GM18519 (cell line): ENCODE data around the gene USP10.
A peak's percentile ranks its signal among the peaks of the same experiment; 100 is the strongest.
"Not testable (repeated sequence)": the region's sequence is repeated elsewhere in the genome, so short reads cannot be mapped to it uniquely, and the experiment has no call there.

ENCODE experiments used
- ATAC-seq: cut with Tn5 transposase; IDR thresholded peaks from one replicate; pipeline ENCODE4 v1.9.1; 2021; ENCODE audit warnings: mild to moderate bottlenecking, moderate library complexity; ENCODE audit not compliant: unreplicated experiment, low FRiP score

The USP10 gene

GRCh38 chr16:84724606-84725309 is 25.0 kb downstream of the USP10 start:
- ATAC-seq, result no peak

DNA sequence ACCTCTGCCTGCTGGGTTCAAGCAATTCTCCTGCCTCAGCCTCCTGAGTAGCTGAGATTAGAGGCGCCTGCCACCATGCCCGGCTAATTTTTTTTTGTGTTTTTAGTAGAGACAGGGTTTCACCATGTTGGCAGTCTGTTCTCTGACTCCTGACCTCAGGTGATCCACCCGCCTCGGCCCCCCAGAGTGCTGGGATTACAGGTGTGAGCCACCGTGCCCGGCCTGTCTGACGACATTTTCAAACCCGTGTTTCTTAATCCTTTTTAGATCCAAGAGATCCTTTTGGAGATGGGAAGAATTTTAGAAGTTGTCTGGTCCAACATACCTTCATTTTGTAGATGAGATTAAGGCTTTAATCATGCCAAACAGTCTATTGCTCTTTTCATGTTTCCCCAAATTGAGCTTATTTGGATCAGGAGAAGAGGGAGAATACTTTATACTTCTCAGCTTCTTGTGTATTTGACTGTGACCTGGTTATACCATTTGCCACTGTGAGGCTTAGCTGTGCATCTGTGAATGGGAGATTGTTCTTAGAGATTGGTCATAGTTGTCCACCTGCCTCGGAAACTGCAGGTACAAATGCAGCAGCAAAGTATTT is 25.8 kb downstream of the USP10 start:
- ATAC-seq, result no peak

DNA sequence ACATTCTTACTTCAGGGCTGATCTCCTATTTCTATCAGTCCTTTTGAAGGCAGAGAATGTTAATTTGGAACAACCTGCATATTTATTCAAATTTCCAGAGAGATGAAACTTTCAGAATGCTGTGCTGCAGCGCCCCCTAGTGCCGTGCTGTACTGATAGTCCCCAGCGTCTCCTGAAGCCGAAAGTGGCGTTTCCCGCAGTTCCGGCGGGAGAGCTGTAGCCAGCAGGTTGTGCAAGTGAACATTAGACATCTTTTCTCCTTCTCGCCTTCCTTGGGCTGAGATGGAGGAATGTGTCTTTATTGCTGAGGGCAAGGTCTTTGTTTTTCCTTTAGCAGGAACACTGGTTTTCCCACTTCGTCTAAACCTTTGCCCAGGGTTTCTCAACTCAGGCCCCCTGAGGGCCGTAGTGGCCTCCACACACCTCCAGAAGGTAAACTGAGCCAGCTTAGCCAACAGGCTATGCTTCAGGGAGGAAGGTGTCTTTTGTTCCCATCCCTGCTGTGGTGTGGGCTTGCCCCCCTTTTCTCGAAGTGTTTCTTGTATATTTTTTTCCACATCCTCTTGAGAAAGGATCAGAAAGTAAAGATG is 26.4 kb downstream of the USP10 start:
- ATAC-seq, result no peak

- no peak for ATAC-seq
Observed at GRCh38 chr16:84726669-84727467, 27.1 kb downstream of the USP10 start.

GRCh38 chr16:84728853-84729424 is 29.1 kb downstream of the USP10 start:
- no peak for ATAC-seq

- ATAC-seq, result peak; percentile 3
Observed at GRCh38 chr16:84729716-84730320, 30.0 kb downstream of the USP10 start.

GRCh38 chr16:84730406-84731106 is 30.8 kb downstream of the USP10 start:
- ATAC-seq, result peak; percentile 42

DNA sequence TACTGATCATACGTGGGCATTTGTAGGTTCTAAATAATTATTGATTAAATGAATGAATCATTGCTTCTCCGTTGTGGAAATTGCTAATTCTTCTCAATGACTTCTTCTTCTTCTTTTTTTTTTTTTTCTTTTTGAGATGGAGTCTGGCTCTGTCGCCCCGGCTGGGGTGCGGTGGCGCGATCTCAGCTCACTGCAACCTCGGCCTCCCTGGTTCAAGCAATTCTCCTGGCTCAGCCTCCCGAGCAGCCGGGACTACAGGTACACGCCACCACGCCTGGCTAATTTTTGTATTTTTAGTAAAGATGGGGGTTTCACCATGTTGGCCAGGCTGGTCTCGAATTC is 32.5 kb downstream of the USP10 start:
- not testable (repeated sequence) for ATAC-seq

DNA sequence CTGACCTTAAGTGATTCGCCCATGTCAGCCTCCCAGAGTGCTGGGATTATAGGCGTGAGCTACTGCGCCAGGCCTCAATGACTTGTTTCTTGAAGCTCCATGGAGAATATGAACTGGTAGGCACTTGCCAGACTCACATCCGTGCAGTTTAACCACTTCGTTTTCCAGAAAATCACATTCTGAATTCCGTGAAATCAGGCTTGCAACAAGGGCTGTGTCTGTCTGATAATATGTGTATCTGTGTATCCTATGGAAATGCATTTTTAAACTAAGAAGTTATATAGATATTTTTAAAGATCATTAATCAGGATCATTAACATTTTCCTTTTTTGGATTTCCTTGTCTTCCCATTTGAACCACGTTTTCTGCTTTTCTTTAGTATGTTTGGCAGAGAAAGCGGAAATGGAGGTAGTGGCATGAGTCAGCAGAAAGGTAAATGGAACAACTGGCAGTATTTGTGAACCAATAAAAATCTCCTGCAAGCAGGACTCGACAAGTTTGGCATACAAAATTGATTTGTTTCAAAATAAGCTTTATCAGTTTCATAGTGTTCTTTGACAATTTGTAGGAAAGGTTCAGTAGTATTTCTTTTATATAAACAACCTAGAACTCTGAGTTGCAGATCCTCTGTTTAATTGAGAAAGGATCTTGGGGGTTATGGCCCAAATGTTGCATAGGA is 33.0 kb downstream of the USP10 start:
- no peak for ATAC-seq

DNA sequence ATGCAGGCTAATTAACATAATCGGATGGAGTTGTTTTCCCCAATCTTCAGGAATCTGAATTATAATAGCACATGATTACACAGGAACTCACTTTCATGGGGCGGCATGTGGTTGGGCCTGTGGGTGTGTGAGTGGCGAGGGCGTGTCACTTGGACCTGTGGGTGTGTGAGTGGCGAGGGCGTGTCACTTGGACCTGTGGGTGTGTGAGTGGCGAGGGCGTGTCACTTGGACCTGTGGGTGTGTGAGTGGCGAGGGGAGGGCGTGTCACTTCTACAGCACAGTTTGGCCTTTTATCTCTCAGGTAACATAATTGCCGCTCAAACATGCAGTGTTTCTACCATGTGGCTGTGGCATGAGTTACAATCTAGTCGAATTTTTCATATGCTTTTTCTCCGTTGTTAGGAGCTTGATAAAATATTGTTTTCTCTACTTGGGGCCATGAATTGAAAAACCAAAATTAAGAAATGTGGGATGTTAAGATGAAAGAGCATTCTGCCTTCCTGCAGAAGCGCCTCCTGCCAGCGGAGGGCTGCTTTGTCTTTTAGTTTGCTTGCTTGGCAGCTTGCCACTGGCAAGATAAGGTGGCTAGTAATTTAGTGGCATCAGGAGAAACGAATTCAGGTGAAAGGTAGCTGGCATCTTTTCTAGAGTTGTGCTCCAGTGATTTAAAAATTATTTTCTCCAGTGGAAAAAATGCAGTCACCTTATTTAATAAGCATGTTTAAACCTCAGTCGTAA is 36.2 kb downstream of the USP10 start:
- ATAC-seq, result no peak

- no peak for ATAC-seq
Observed at GRCh38 chr16:84737192-84738011, 37.6 kb downstream of the USP10 start.

GRCh38 chr16:84738255-84739038 is 38.6 kb downstream of the USP10 start:
- ATAC-seq, result no peak

GRCh38 chr16:84739349-84740124 is 39.7 kb downstream of the USP10 start:
- no peak for ATAC-seq

- ATAC-seq, result no peak
Observed at GRCh38 chr16:84740596-84741116, 40.9 kb downstream of the USP10 start.

GRCh38 chr16:84741340-84741830 is 41.6 kb downstream of the USP10 start:
- ATAC-seq, result no peak

DNA sequence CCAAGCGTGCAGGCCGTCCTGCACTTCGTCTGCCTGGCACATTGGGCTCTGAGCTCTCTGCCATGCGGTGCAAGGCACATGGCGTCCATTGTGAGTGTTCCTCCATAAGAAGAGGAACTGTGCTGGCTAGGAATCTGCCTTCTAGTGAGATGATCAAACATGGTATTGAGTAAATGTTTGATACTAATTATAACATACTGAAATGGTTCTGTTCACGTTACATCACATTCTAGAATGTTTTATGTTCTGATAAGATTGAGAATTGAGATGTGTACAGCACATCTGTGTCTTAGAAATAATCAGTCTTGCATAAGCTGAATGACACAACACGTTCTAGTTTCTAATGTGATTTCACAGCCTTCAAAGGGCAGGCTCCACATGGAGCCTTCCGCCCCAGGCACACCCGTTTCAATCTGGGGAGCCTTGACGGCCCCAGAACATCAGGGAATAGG is 42.9 kb downstream of the USP10 start:
- no peak for ATAC-seq
